GM21360 (cell line): ENCODE results near the gene STK26.
"Not testable (repeated sequence)": the region's sequence is repeated elsewhere in the genome, so short reads cannot be mapped to it uniquely, and the experiment has no call there.

Experiments
- ATAC-seq: cut with Tn5 transposase; IDR thresholded peaks from one replicate; pipeline ENCODE4 v1.9.1; 2021; ENCODE audit warnings: mild to moderate bottlenecking, moderate library complexity; ENCODE audit not compliant: unreplicated experiment

STK26 gene

GRCh38 chrX:132092439-132093065, 69.5 kb downstream of the STK26 start:
- ATAC-seq = peak; percentile 93

- no peak for ATAC-seq
Measured at GRCh38 chrX:132093239-132093860, 70.2 kb downstream of the STK26 start.

GRCh38 chrX:132094164-132094563, 71.1 kb downstream of the STK26 start:
- no peak for ATAC-seq

GRCh38 chrX:132098704-132099103, 75.6 kb downstream of the STK26 start:
- ATAC-seq = not testable (repeated sequence)

- ATAC-seq = no peak
Measured at GRCh38 chrX:132101206-132101605, 78.1 kb downstream of the STK26 start.

- no peak for ATAC-seq
Measured at GRCh38 chrX:132101799-132102198, 78.7 kb downstream of the STK26 start.

GRCh38 chrX:132107291-132107690, 84.2 kb downstream of the STK26 start:
- no peak for ATAC-seq

- ATAC-seq = no peak
Measured at GRCh38 chrX:132114607-132115006, 91.5 kb downstream of the STK26 start.

GRCh38 chrX:132115792-132116191, 92.7 kb downstream of the STK26 start:
- no peak for ATAC-seq

GRCh38 chrX:132118358-132118757, 95.3 kb downstream of the STK26 start:
- ATAC-seq = no peak

GRCh38 chrX:132119283-132119682, 96.2 kb downstream of the STK26 start:
- ATAC-seq = no peak

- no peak for ATAC-seq
Measured at GRCh38 chrX:132119821-132120515, 96.9 kb downstream of the STK26 start.

GRCh38 chrX:132120913-132121312, 97.8 kb downstream of the STK26 start:
- ATAC-seq = no peak
